IMR-90 (cell line): ENCODE measurements around the gene PHF11.

Experiments
- TF ChIP-seq, protein P1 (sequence below): fragments of 150-350 bp; IDR thresholded peaks from 2 replicates; pipeline ENCODE4 v1.6.1; 2017; ENCODE audit warnings: mild to moderate bottlenecking, antibody characterized with exemption, low read length, low read depth
- TF ChIP-seq, protein P2 (sequence below): conservative IDR thresholded peaks from 2 replicates; pipeline ENCODE4 v1.5.1; 2012; ENCODE audit warnings: mild to moderate bottlenecking, low read depth, low read length, improper control_type of control experiment

DNA sequence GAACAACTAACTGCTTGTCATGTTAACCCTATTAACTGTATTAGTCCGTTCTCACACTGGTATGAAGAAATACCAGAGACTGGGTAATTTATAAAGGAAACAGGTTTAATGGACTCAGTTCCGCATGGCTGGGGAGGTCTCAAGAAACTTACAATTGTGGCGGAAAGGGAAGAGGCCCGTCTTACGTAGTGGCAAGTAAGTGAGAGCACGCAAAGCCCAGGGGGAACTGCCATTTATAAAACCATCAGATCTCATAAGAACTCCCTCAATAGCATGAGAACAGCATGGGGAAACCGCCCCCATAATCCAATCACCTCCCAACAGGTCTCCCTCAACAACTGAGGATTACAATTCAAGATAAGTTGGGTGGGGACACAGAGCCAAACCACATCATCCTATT, 34.7 kb downstream of the PHF11 start:
- TF ChIP-seq, protein P1, sequence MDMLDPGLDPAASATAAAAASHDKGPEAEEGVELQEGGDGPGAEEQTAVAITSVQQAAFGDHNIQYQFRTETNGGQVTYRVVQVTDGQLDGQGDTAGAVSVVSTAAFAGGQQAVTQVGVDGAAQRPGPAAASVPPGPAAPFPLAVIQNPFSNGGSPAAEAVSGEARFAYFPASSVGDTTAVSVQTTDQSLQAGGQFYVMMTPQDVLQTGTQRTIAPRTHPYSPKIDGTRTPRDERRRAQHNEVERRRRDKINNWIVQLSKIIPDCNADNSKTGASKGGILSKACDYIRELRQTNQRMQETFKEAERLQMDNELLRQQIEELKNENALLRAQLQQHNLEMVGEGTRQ = no peak
- TF ChIP-seq, protein P2, sequence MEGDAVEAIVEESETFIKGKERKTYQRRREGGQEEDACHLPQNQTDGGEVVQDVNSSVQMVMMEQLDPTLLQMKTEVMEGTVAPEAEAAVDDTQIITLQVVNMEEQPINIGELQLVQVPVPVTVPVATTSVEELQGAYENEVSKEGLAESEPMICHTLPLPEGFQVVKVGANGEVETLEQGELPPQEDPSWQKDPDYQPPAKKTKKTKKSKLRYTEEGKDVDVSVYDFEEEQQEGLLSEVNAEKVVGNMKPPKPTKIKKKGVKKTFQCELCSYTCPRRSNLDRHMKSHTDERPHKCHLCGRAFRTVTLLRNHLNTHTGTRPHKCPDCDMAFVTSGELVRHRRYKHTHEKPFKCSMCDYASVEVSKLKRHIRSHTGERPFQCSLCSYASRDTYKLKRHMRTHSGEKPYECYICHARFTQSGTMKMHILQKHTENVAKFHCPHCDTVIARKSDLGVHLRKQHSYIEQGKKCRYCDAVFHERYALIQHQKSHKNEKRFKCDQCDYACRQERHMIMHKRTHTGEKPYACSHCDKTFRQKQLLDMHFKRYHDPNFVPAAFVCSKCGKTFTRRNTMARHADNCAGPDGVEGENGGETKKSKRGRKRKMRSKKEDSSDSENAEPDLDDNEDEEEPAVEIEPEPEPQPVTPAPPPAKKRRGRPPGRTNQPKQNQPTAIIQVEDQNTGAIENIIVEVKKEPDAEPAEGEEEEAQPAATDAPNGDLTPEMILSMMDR = no peak
